ENCODE data around the gene OR51I2. TPM values are rescaled to one million over a fixed set of nuclear protein-coding genes. Genes with fewer than 3 reads are reported as not detected.

Gene OR51I2
- total RNA-seq, 1 donor from 2014 or later: not detected

DNA sequence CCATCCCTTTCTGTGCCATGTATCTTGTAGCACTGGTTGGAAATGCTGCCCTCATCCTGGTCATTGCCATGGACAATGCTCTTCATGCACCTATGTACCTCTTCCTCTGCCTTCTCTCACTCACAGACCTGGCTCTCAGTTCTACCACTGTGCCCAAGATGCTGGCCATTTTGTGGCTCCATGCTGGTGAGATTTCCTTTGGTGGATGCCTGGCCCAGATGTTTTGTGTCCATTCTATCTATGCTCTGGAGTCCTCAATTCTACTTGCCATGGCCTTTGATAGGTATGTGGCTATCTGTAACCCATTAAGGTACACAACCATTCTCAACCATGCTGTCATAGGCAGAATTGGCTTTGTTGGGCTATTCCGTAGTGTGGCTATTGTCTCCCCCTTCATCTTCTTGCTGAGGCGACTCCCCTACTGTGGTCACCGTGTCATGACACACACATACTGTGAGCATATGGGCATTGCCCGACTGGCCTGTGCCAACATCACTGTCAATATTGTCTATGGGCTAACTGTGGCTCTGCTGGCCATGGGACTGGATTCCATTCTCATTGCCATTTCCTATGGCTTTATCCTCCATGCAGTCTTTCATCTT, 39.8 kb downstream of the OR51I2 start:
- TF ChIP-seq, protein P1, sequence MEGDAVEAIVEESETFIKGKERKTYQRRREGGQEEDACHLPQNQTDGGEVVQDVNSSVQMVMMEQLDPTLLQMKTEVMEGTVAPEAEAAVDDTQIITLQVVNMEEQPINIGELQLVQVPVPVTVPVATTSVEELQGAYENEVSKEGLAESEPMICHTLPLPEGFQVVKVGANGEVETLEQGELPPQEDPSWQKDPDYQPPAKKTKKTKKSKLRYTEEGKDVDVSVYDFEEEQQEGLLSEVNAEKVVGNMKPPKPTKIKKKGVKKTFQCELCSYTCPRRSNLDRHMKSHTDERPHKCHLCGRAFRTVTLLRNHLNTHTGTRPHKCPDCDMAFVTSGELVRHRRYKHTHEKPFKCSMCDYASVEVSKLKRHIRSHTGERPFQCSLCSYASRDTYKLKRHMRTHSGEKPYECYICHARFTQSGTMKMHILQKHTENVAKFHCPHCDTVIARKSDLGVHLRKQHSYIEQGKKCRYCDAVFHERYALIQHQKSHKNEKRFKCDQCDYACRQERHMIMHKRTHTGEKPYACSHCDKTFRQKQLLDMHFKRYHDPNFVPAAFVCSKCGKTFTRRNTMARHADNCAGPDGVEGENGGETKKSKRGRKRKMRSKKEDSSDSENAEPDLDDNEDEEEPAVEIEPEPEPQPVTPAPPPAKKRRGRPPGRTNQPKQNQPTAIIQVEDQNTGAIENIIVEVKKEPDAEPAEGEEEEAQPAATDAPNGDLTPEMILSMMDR (IDR thresholded peaks at IDR 0.05): no peak
- ChIA-PET CTCF (no interaction called here), POLR2A (no interaction called here)
- Mint-ChIP-seq H3K27ac (no peak overlapping the region), H3K36me3 (ENCODE audit: low read depth) (no peaks in the 10 kb centered on the region), H3K4me3 (no peak overlapping the region), H3K4me1 (no peaks in the 10 kb centered on the region), H3K27me3 (peaks cover 2% of the 10 kb centered on the region), H3K9me3 (no peaks in the 10 kb centered on the region)
- ATAC-seq (ENCODE audit: low read depth): no peak
- intact Hi-C loops (cut with micrococcal nuclease): no loop called here
- DNase-seq: no peak

DNA sequence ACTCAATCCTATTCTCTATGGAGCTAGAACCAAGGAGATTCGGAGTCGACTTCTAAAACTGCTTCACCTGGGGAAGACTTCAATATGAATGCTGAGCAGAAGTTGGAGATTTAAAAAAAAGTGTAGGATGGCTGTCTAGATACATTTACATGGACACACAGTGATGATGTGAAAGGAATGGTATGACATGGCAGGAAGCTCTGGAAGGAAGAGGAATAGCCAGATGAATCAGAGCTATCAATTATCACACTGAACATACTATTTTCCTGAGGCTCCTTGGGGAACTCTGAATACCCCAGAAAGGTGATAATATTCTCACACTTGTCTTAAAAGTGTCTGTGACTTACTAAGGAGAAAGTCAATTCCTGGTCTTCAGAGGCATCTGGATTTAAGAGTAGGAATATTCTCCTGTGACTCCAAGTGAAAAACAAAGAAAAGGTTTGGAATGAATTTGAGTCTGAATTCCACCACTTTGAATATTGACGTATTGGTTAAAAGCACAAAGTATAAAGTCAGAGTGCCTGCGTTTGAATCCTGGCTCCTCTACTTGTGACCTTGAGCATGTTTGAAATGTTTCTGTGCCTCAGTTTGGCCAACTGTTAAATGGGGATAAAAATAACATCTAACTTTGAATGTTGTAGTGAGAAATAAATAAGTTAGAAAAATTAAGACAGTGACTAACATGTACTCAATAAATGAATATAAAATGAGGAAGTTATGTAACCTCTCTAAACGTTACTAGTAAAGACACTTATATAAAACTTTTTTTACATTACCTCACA, 40.6 kb downstream of the OR51I2 start:
- DNase-seq: no peak
- TF ChIP-seq, protein P1 (IDR thresholded peaks at IDR 0.05): no peak
- Mint-ChIP-seq H3K4me3 (no peak overlapping the region), H3K9me3 (no peaks in the 10 kb centered on the region), H3K27me3 (peaks cover 2% of the 10 kb centered on the region), H3K4me1 (no peaks in the 10 kb centered on the region), H3K27ac (no peak overlapping the region), H3K36me3 (ENCODE audit: low read depth) (no peaks in the 10 kb centered on the region)
- intact Hi-C loops (cut with micrococcal nuclease): no loop called here
- CTCF ChIA-PET: no interaction called here
- POLR2A ChIA-PET: no interaction called here
- ATAC-seq (ENCODE audit: low read depth): no peak

DNA sequence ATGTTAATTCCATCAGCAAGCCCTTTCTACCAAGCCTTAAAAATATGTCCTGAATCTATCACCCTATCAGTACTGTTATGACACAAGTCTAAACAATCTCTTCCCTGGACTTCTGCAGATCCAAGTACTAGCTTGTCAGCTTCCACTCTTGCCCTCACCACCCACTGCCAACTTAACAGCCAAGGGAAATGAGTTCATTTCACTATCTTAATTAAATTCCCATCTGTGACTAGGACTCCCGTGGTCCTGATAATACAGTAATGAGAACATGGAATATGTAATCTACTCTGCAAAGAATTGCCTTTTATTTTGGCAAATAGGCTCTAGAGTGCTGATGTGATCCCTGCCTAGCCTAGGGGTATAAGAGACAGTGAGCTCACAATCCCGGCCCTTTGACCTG, 50.5 kb downstream of the OR51I2 start:
- DNase-seq (no peak), ATAC-seq (ENCODE audit: low read depth) (no peak)
- no peaks in the 10 kb centered on the region for H3K4me1 Mint-ChIP-seq
- H3K4me3 Mint-ChIP-seq: no peak overlapping the region
- no peaks in the 10 kb centered on the region for H3K9me3 Mint-ChIP-seq
- peaks cover 5% of the 10 kb centered on the region for H3K27me3 Mint-ChIP-seq
- POLR2A ChIA-PET: no interaction called here
- TF ChIP-seq, protein P1 (IDR thresholded peaks at IDR 0.05): no peak
- H3K36me3 Mint-ChIP-seq (ENCODE audit: low read depth): no peaks in the 10 kb centered on the region
- H3K27ac Mint-ChIP-seq: no peak overlapping the region
- CTCF ChIA-PET: no interaction called here
- intact Hi-C loops (cut with micrococcal nuclease): no loop called here

DNA sequence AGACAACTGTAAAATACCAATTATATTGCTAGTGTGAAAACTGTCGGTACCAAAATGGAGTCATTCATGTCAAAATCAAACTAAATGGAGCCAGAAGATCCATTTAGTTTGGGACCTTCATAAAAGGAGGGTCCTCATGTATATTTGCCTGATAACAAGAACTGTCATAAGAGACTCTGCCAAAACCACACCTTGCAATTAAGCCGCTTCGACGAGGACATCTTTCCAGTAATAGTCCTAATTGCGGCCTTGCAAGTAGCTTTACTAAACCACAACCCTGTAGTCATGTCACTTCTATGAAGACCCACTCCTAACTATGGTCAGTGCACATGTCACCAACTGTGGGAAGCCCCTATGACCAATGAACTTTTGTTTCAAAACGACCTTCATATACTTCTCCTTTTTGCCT, 51.3 kb downstream of the OR51I2 start:
- ATAC-seq (ENCODE audit: low read depth) (no peak), DNase-seq (no peak)
- ChIA-PET CTCF (no interaction called here), POLR2A (no interaction called here)
- Mint-ChIP-seq H3K27me3 (peaks cover 5% of the 10 kb centered on the region), H3K9me3 (no peaks in the 10 kb centered on the region), H3K27ac (no peak overlapping the region), H3K4me1 (no peaks in the 10 kb centered on the region), H3K4me3 (no peak overlapping the region), H3K36me3 (ENCODE audit: low read depth) (no peaks in the 10 kb centered on the region)
- TF ChIP-seq, protein P1 (IDR thresholded peaks at IDR 0.05): no peak
- intact Hi-C loops (cut with micrococcal nuclease): no loop called here

DNA sequence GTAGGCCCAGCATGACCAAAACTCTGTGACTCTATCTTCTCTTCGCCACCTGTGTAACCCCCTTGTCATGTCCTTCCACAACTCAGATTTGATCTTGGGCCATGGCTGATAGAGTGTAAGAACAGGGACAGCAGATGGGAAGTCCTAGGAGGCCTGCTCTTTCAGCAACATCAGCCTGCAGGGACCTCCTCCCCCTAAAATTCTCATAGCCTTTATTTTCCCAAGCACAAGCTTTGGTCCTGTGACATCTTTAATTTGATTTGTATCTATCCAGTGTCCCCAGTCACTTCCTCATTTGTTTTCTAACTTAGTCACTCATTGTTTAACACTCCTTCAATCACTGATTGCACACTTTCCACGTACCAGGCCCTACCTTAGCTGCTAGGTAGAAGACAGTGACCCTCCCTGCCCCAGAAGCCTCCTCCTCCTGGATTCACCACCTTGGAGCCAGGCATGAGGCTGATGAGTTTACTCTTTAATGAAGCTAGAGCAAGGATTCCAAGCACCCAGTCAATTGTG, 55.3 kb downstream of the OR51I2 start:
- POLR2A ChIA-PET: no interaction called here

More for the DNA sequence above, 55.3 kb downstream of the OR51I2 start:
- CTCF ChIA-PET: no interaction called here
- Mint-ChIP-seq H3K4me3 (no peak overlapping the region), H3K9me3 (no peaks in the 10 kb centered on the region), H3K27me3 (peaks cover 5% of the 10 kb centered on the region), H3K27ac (no peak overlapping the region), H3K4me1 (no peaks in the 10 kb centered on the region), H3K36me3 (ENCODE audit: low read depth) (no peaks in the 10 kb centered on the region)
- TF ChIP-seq, protein P1 (IDR thresholded peaks at IDR 0.05): no peak
- ATAC-seq (ENCODE audit: low read depth): no peak
- intact Hi-C loops (cut with micrococcal nuclease): no loop called here
- DNase-seq: no peak
